Measurements from ENCODE around the gene BID.

BID gene

GRCh38 chr22:17794726-17795542 lies 20.7 kb upstream of the BID start:
- Histone ChIP-seq H3K4me1 (ENCODE audit: control insufficient read depth, low read depth, low read length) (no peaks in the 10 kb centered on the region), H3K79me1 (ENCODE audit: low read length) (no peaks in the 10 kb centered on the region), H4K8ac (ENCODE audit: low read depth, low read length) (no peak overlapping the region), H3K79me2 (ENCODE audit: control insufficient read depth, insufficient read depth, low read length) (no peaks in the 10 kb centered on the region), H3K27ac (ENCODE audit: low read depth, low read length) (no peak overlapping the region), H3K18ac (ENCODE audit: low read length) (no peak overlapping the region), H3K4me2 (ENCODE audit: low read length) (no peak overlapping the region), H3K36me3 (ENCODE audit: control insufficient read depth, insufficient read depth, low read length) (no peaks in the 10 kb centered on the region), H2BK120ac (ENCODE audit: low read depth, low read length) (no peak overlapping the region), H4K5ac (ENCODE audit: low read length) (no peak overlapping the region), H3K56ac (ENCODE audit: low read length) (no peak overlapping the region), H3K27me3 (ENCODE audit: insufficient read depth, low read length, poor library complexity) (no peaks in the 10 kb centered on the region), H3K4me3 (ENCODE audit: low read length) (no peak overlapping the region), H3K23ac (ENCODE audit: low read length) (no peak overlapping the region), H3K4ac (ENCODE audit: low read depth, low read length) (no peak overlapping the region), H3K9ac (ENCODE audit: low read length) (no peak overlapping the region), H2BK15ac (replicated peaks; ENCODE audit: low read depth) (no peak overlapping the region), H2BK5ac (ENCODE audit: low read length) (no peak overlapping the region), H2AK5ac (ENCODE audit: low read length) (no peak overlapping the region)
- DNase-seq = no peak
- WGBS (ENCODE audit: extremely low coverage, insufficient coverage, low lambda C conversion rate) = no CpG with 5 or more reads among the region's 25 CpGs

GRCh38 chr22:17792854-17793434 lies 18.7 kb upstream of the BID start:
- Histone ChIP-seq H3K79me2 (ENCODE audit: control insufficient read depth, insufficient read depth, low read length) (no peaks in the 10 kb centered on the region), H3K4me1 (ENCODE audit: control insufficient read depth, low read depth, low read length) (no peaks in the 10 kb centered on the region), H3K23ac (ENCODE audit: low read length) (no peak overlapping the region), H2BK120ac (ENCODE audit: low read depth, low read length) (no peak overlapping the region), H3K4me3 (ENCODE audit: low read length) (no peak overlapping the region), H3K27ac (ENCODE audit: low read depth, low read length) (no peak overlapping the region), H4K8ac (ENCODE audit: low read depth, low read length) (no peak overlapping the region), H3K4me2 (ENCODE audit: low read length) (no peak overlapping the region), H2BK15ac (replicated peaks; ENCODE audit: low read depth) (no peak overlapping the region), H3K27me3 (ENCODE audit: insufficient read depth, low read length, poor library complexity) (no peaks in the 10 kb centered on the region), H3K36me3 (ENCODE audit: control insufficient read depth, insufficient read depth, low read length) (no peaks in the 10 kb centered on the region), H2AK5ac (ENCODE audit: low read length) (no peak overlapping the region), H3K79me1 (ENCODE audit: low read length) (no peaks in the 10 kb centered on the region), H3K9ac (ENCODE audit: low read length) (no peak overlapping the region), H3K18ac (ENCODE audit: low read length) (no peak overlapping the region), H2BK5ac (ENCODE audit: low read length) (no peak overlapping the region), H3K56ac (ENCODE audit: low read length) (no peak overlapping the region), H3K4ac (ENCODE audit: low read depth, low read length) (no peak overlapping the region), H4K5ac (ENCODE audit: low read length) (no peak overlapping the region)
- DNase-seq = no peak
- WGBS (ENCODE audit: extremely low coverage, insufficient coverage, low lambda C conversion rate) = no CpG with 5 or more reads among the region's 29 CpGs

GRCh38 chr22:17792299-17792698 lies 18.0 kb upstream of the BID start:
- Histone ChIP-seq H3K27ac (ENCODE audit: low read depth, low read length) (no peak overlapping the region), H3K79me1 (ENCODE audit: low read length) (no peaks in the 10 kb centered on the region), H2AK5ac (ENCODE audit: low read length) (no peak overlapping the region), H3K18ac (ENCODE audit: low read length) (no peak overlapping the region), H3K9ac (ENCODE audit: low read length) (no peak overlapping the region), H3K36me3 (ENCODE audit: control insufficient read depth, insufficient read depth, low read length) (no peaks in the 10 kb centered on the region), H4K8ac (ENCODE audit: low read depth, low read length) (no peak overlapping the region), H3K4ac (ENCODE audit: low read depth, low read length) (no peak overlapping the region), H2BK15ac (replicated peaks; ENCODE audit: low read depth) (no peak overlapping the region), H3K79me2 (ENCODE audit: control insufficient read depth, insufficient read depth, low read length) (no peaks in the 10 kb centered on the region), H3K56ac (ENCODE audit: low read length) (no peak overlapping the region), H2BK5ac (ENCODE audit: low read length) (no peak overlapping the region), H3K4me2 (ENCODE audit: low read length) (no peak overlapping the region), H4K5ac (ENCODE audit: low read length) (no peak overlapping the region), H3K4me3 (ENCODE audit: low read length) (no peak overlapping the region), H3K27me3 (ENCODE audit: insufficient read depth, low read length, poor library complexity) (no peaks in the 10 kb centered on the region), H3K23ac (ENCODE audit: low read length) (no peak overlapping the region), H2BK120ac (ENCODE audit: low read depth, low read length) (no peak overlapping the region), H3K4me1 (ENCODE audit: control insufficient read depth, low read depth, low read length) (no peaks in the 10 kb centered on the region)
- no CpG with 5 or more reads among the region's 5 CpGs for WGBS (ENCODE audit: extremely low coverage, insufficient coverage, low lambda C conversion rate)
- DNase-seq = peak; percentile 59

- no peak for DNase-seq
- WGBS (ENCODE audit: extremely low coverage, insufficient coverage, low lambda C conversion rate) = no CpG with 5 or more reads among the region's 21 CpGs
Measured at GRCh38 chr22:17791196-17791595, 16.9 kb upstream of the BID start.

GRCh38 chr22:17789379-17790200 lies 15.3 kb upstream of the BID start:
- H3K4me3 ChIP-seq (ENCODE audit: low read length) = no peak overlapping the region
- no CpG with 5 or more reads among the region's 27 CpGs for WGBS (ENCODE audit: extremely low coverage, insufficient coverage, low lambda C conversion rate)
- H3K4me1 ChIP-seq (ENCODE audit: control insufficient read depth, low read depth, low read length) = no peaks in the 10 kb centered on the region

More at GRCh38 chr22:17791196-17791595, 16.9 kb upstream of the BID start:
- Histone ChIP-seq H3K27ac (ENCODE audit: low read depth, low read length) (no peak overlapping the region), H2BK120ac (ENCODE audit: low read depth, low read length) (no peak overlapping the region), H3K79me1 (ENCODE audit: low read length) (no peaks in the 10 kb centered on the region), H4K5ac (ENCODE audit: low read length) (no peak overlapping the region), H2BK15ac (replicated peaks; ENCODE audit: low read depth) (no peak overlapping the region), H3K23ac (ENCODE audit: low read length) (no peak overlapping the region), H3K36me3 (ENCODE audit: control insufficient read depth, insufficient read depth, low read length) (no peaks in the 10 kb centered on the region), H3K4me1 (ENCODE audit: control insufficient read depth, low read depth, low read length) (no peaks in the 10 kb centered on the region), H3K27me3 (ENCODE audit: insufficient read depth, low read length, poor library complexity) (no peaks in the 10 kb centered on the region), H3K4ac (ENCODE audit: low read depth, low read length) (no peak overlapping the region), H4K8ac (ENCODE audit: low read depth, low read length) (no peak overlapping the region), H3K4me2 (ENCODE audit: low read length) (no peak overlapping the region), H2AK5ac (ENCODE audit: low read length) (no peak overlapping the region), H3K9ac (ENCODE audit: low read length) (no peak overlapping the region), H3K56ac (ENCODE audit: low read length) (no peak overlapping the region), H3K18ac (ENCODE audit: low read length) (no peak overlapping the region), H3K4me3 (ENCODE audit: low read length) (no peak overlapping the region), H2BK5ac (ENCODE audit: low read length) (no peak overlapping the region), H3K79me2 (ENCODE audit: control insufficient read depth, insufficient read depth, low read length) (no peaks in the 10 kb centered on the region)

More at GRCh38 chr22:17789379-17790200, 15.3 kb upstream of the BID start:
- H3K4ac ChIP-seq (ENCODE audit: low read depth, low read length) = no peak overlapping the region
- no peak overlapping the region for H3K56ac ChIP-seq (ENCODE audit: low read length)
- no peaks in the 10 kb centered on the region for H3K79me2 ChIP-seq (ENCODE audit: control insufficient read depth, insufficient read depth, low read length)
- no peak overlapping the region for H2BK5ac ChIP-seq (ENCODE audit: low read length)
- DNase-seq = no peak
- no peak overlapping the region for H3K23ac ChIP-seq (ENCODE audit: low read length)
- H2AK5ac ChIP-seq (ENCODE audit: low read length) = no peak overlapping the region
- H4K8ac ChIP-seq (ENCODE audit: low read depth, low read length) = no peak overlapping the region
- no peak overlapping the region for H3K18ac ChIP-seq (ENCODE audit: low read length)
- H3K4me2 ChIP-seq (ENCODE audit: low read length) = no peak overlapping the region
- H4K5ac ChIP-seq (ENCODE audit: low read length) = no peak overlapping the region
- H3K9ac ChIP-seq (ENCODE audit: low read length) = no peak overlapping the region
- H3K79me1 ChIP-seq (ENCODE audit: low read length) = no peaks in the 10 kb centered on the region
- H3K36me3 ChIP-seq (ENCODE audit: control insufficient read depth, insufficient read depth, low read length) = no peaks in the 10 kb centered on the region
- no peaks in the 10 kb centered on the region for H3K27me3 ChIP-seq (ENCODE audit: insufficient read depth, low read length, poor library complexity)
- no peak overlapping the region for H2BK15ac ChIP-seq (replicated peaks; ENCODE audit: low read depth)
- H3K27ac ChIP-seq (ENCODE audit: low read depth, low read length) = no peak overlapping the region
- H2BK120ac ChIP-seq (ENCODE audit: low read depth, low read length) = no peak overlapping the region
